K562 (cell line): ENCODE data around the gene COL23A1. TPM values are rescaled to one million over a fixed set of nuclear protein-coding genes. Genes with fewer than 3 reads are reported as not detected.

ENCODE experiments used
- REST ChIP-seq, 2 experiments: fragments of 450-650 bp; formaldehyde crosslinking in 1 of 2; IDR thresholded peaks; 2 replicates each; pipeline versions ENCODE4 v1.4.0 to v1.6.1; 2014 to 2020; ENCODE audit warnings: mild to moderate bottlenecking in 2 of 2, borderline replicate concordance in 1 of 2, low read depth in 1 of 2
- TBL1XR1 ChIP-seq, 2 experiments: IDR thresholded peaks; 2 replicates each; pipeline ENCODE4 v1.6.1; 2012; ENCODE audit warnings: improper control_type of control experiment in 2 of 2, low read length in 2 of 2, mild to moderate bottlenecking in 1 of 2
- ZBTB17 ChIP-seq: fragments of 450-650 bp; formaldehyde crosslinking; IDR thresholded peaks from 2 replicates; pipeline ENCODE4 v1.4.0; 2020; ENCODE audit warnings: mild to moderate bottlenecking
- ZNF23 ChIP-seq: fragments of 250-450 bp; sonication (Bioruptor Pico); IDR thresholded peaks from 2 replicates; pipeline ENCODE4 v1.4.0; 2020; ENCODE audit warnings: mild to moderate bottlenecking
- ZNF316 ChIP-seq: fragments of 450-650 bp; IDR thresholded peaks from 2 replicates; pipeline ENCODE4 v1.6.1; 2016
- polyA plus RNA-seq, 8 experiments: library from polyadenylated mRNA; depleted of rRNA in 4 of 8; stranded (reverse) in 5 of 8; unstranded in 3 of 8; fragments of >200 nt; fragmentation: Nextera tagmentation in 2 of 8; fragmentation: Illumina TruSeq in 1 of 8; extraction: Ambion mirVana in 2 of 8; extraction: Trizol in 1 of 8; gene quantifications; 2 replicates each; pipeline versions ENCODE4 v1.2.1 to v1.2.3, GENCODE V29; 2011 to 2014; ENCODE audit warnings: inconsistent platforms in 1 of 8, missing spikeins in 1 of 8
- total RNA-seq, 7 experiments: library from RNA; depleted of rRNA in 6 of 7; stranded (reverse); fragments of >200 nt in 6 of 7; fragmentation: Illumina TruSeq in 2 of 7; extraction: Trizol in 2 of 7; gene quantifications; 2 replicates each; pipeline versions ENCODE4 v1.2.1 to v1.2.3, GENCODE V29; 2011 to 2021; ENCODE audit warnings: low replicate concordance in 1 of 7

COL23A1 gene
- total and polyA plus RNA-seq, 9 of the 15 experiments (the other 6 are each of a cell fraction or from before 2014, with no cell fraction given), result 0.09 TPM; not detected in 8

DNA sequence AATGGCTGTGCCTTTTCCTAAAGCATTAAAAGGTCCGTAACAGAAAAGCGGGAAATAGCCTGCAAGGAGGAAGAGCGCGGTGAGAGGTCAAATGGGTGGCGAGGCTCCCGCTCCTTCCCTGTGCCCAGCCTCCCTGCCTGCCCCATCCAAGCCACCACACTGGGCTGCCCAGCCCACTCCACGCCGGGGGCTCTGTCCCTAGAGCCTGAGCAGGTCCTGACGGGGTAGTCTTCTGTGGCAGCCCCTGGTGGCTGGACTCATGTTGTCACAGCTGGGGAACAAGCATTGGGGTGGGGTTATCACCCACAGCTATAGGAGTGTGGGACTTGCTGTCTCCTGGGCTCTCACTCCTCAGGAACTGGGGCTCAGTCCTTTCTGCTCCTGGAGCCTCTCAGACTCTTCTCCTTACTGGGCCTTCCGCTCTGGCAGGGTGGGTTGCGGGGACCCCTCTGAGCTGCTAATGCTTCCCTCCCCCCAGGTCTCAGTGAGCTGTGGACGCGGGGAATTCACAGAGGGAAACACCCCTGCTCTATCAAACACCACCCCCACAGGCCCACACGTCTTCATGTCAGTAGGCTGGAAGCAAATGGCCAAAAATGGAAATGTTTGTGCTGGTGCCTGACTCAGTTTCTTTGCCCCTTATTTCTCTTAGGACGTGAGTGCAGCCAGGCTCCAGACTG, 205.2 kb downstream of the COL23A1 start (continued):
- no peak for TF ChIP-seq REST (IDR thresholded peaks at IDR 0.05; ENCODE audit: borderline replicate concordance)
- TF ChIP-seq REST (CRISPR knock-in tag; IDR thresholded peaks at IDR 0.05; ENCODE audit: low read depth), result no peak
- TF ChIP-seq ZBTB17 (CRISPR knock-in tag), result no peak
- TF ChIP-seq ZNF23 (CRISPR knock-in tag), result no peak
- no peak for TF ChIP-seq TBL1XR1 (IDR thresholded peaks at IDR 0.05; ENCODE audit: low read length in 2 of 2)
- TF ChIP-seq ZNF316, result no peak
- TF ChIP-seq, all 486 proteins: peak for 0
